NK-92 treated with Interleukin-12 subunit alpha and Interleukin-12 subunit beta, amount 100 ng/mL, for 24 hours (cell line): ENCODE results near the gene B4GALT3.

Experiments used
- DNase-seq: peaks from one replicate; lab custom pipeline; 2025; lab: John Stamatoyannopoulos, UW

The B4GALT3 gene

GRCh38 chr1:161163793-161164192 lies 13.5 kb downstream of the B4GALT3 start:
- no peak for DNase-seq

- DNase-seq = no peak
Observed at GRCh38 chr1:161162806-161163205, 14.5 kb downstream of the B4GALT3 start.

GRCh38 chr1:161162052-161162451 lies 15.3 kb downstream of the B4GALT3 start:
- DNase-seq = no peak

- DNase-seq = no peak
Observed at GRCh38 chr1:161161652-161162051, 15.7 kb downstream of the B4GALT3 start.

GRCh38 chr1:161160671-161161145 lies 16.6 kb downstream of the B4GALT3 start:
- DNase-seq = no peak

- no peak for DNase-seq
Observed at GRCh38 chr1:161159913-161160243, 17.4 kb downstream of the B4GALT3 start.

GRCh38 chr1:161159087-161159912 lies 18.0 kb downstream of the B4GALT3 start, which contains the start of gene USP21:
USP21 (plus strand) TSS chr1:161159500; CDS start chr1:161160641, 1,141 bp downstream.
- DNase-seq = peak; percentile 88

GRCh38 chr1:161158316-161159010 lies 18.8 kb downstream of the B4GALT3 start:
- no peak for DNase-seq

- DNase-seq = no peak
Observed at GRCh38 chr1:161157867-161158266, 19.4 kb downstream of the B4GALT3 start.

GRCh38 chr1:161153682-161154337 lies 23.5 kb downstream of the B4GALT3 start, which contains the start of gene UFC1:
UFC1 (plus strand) TSS chr1:161153978; CDS start chr1:161153998, 20 bp downstream.
- peak; percentile 69 for DNase-seq

GRCh38 chr1:161153176-161153575 lies 24.1 kb downstream of the B4GALT3 start:
- DNase-seq = no peak

GRCh38 chr1:161145832-161146231 lies 31.5 kb downstream of the B4GALT3 start:
- DNase-seq = no peak

GRCh38 chr1:161140755-161141400 lies 36.4 kb downstream of the B4GALT3 start:
- no peak for DNase-seq

GRCh38 chr1:161139766-161140165 lies 37.5 kb downstream of the B4GALT3 start:
- peak; percentile 13 for DNase-seq

GRCh38 chr1:161138431-161138830 lies 38.9 kb downstream of the B4GALT3 start:
- no peak for DNase-seq

GRCh38 chr1:161137881-161138280 lies 39.4 kb downstream of the B4GALT3 start:
- DNase-seq = no peak

- DNase-seq = no peak
Observed at GRCh38 chr1:161133220-161133740, 44.0 kb downstream of the B4GALT3 start.

- peak; percentile 78 for DNase-seq
Observed at GRCh38 chr1:161132410-161133219, 44.7 kb downstream of the B4GALT3 start, which contains the start of gene DEDD. DEDD (minus strand) TSS chr1:161132667; CDS start chr1:161124462, 8,205 bp downstream.

- DNase-seq = no peak
Observed at GRCh38 chr1:161131523-161132409, 45.5 kb downstream of the B4GALT3 start.

GRCh38 chr1:161130266-161130665 lies 47.0 kb downstream of the B4GALT3 start:
- no peak for DNase-seq
